ENCODE data around the gene TPD52L3. TPM values are rescaled to one million over a fixed set of nuclear protein-coding genes. Genes with fewer than 3 reads are reported as not detected.

Gene TPD52L3
- total RNA-seq, 1 donor from 2014 or later: not detected

DNA sequence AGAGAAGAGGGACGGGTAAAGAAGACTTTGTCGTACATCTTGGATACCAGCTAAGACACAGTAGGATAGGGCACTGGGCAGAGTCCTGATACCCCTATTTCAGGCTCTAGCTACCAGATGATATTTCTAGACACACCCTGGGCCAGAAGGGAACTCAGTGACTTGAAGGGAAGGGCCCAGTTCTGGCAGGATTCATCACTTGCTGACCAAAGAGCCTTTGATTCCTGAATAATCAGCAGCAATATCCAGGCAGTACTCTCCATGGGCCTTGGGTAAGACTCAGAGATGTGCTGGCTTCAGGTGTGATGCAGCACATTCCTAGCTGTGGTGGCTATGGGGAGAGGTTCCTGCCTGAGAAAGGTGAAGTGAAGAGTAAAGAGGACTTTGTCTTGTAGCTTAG lies 40.7 kb downstream of the TPD52L3 start:
- peaks cover 2% of the 10 kb centered on the region for H3K27me3 Mint-ChIP-seq (ENCODE audit: unreplicated experiment)
- no peak overlapping the region for H3K4me3 Mint-ChIP-seq (ENCODE audit: unreplicated experiment)
- H3K36me3 Mint-ChIP-seq (ENCODE audit: low read depth, unreplicated experiment): peaks cover 3% of the 10 kb centered on the region
- peaks cover 5% of the 10 kb centered on the region for H3K9me3 Mint-ChIP-seq (ENCODE audit: unreplicated experiment)
- DNase-seq (ENCODE audit: low spot score): no peak
- H3K27ac Mint-ChIP-seq (ENCODE audit: unreplicated experiment): no peak overlapping the region
- TF ChIP-seq CTCF (IDR thresholded peaks at IDR 0.05; ENCODE audit: unreplicated experiment): no peak
- H3K4me1 Mint-ChIP-seq (ENCODE audit: unreplicated experiment): peaks cover 6% of the 10 kb centered on the region

Other genes with a start within 250 kb of the TPD52L3 start
- 0.31 TPM for gene IL33, start 112.6 kb upstream of the TPD52L3 start, total RNA-seq (ENCODE audit: unreplicated experiment)
- 55.5 TPM for gene UHRF2, start 84.8 kb downstream of the TPD52L3 start, total RNA-seq (ENCODE audit: unreplicated experiment)